ENCODE results near the gene ALKBH8. TPM values are rescaled to one million over a fixed set of nuclear protein-coding genes. Genes with fewer than 3 reads are reported as not detected.

Gene ALKBH8
- total RNA-seq, 4 donors from 2014 or later, result 5.6 to 14.5 (median 9.2) TPM

- TF ChIP-seq CTCF (IDR thresholded peaks at IDR 0.05) (no peak), POLR2A (IDR thresholded peaks at IDR 0.05) (no peak)
- DNase-seq (ENCODE audit: low spot score in 2 of 2), result no peak
- H3K4me3 ChIP-seq (ENCODE audit: low read depth, poor library complexity, severe bottlenecking), result no peak overlapping the region
- intact Hi-C loops (cut with DNase I; ENCODE audit: low total_unique reads), result no loop called here
- 84 to 89% methylated on average over 9 of the region's 9 CpGs for WGBS, 2 donors
Observed at GRCh38 chr11:107605061-107606006, 39.8 kb upstream of the ALKBH8 start.

- intact Hi-C loops (cut with DNase I; ENCODE audit: low total_unique reads), result loop anchor here (10.0 kb wide), 1 partner anchor 76 kb away; no protein-coding TSS in a partner anchor
- no peak for DNase-seq (ENCODE audit: low spot score in 2 of 2)
- WGBS, 2 donors, result 59 to 66% methylated on average over 6 of the region's 6 CpGs
- TF ChIP-seq POLR2A (IDR thresholded peaks at IDR 0.05) (no peak), CTCF (IDR thresholded peaks at IDR 0.05) (no peak)
- no peak overlapping the region for H3K4me3 ChIP-seq (ENCODE audit: low read depth, poor library complexity, severe bottlenecking)
Observed at GRCh38 chr11:107598225-107599139, 32.9 kb upstream of the ALKBH8 start.

- TF ChIP-seq POLR2A (IDR thresholded peaks at IDR 0.05) (no peak), CTCF (IDR thresholded peaks at IDR 0.05) (no peak)
- H3K4me3 ChIP-seq (ENCODE audit: low read depth, poor library complexity, severe bottlenecking), result no peak overlapping the region
- intact Hi-C loops (cut with DNase I; ENCODE audit: low total_unique reads), result loop anchor here (10.0 kb wide), 1 partner anchor 80 kb away; no protein-coding TSS in a partner anchor
- DNase-seq (ENCODE audit: low spot score in 2 of 2), result no peak
- WGBS, 2 donors, result 51 to 66% methylated on average over 2 of the region's 2 CpGs
Observed at GRCh38 chr11:107594736-107595135, 29.2 kb upstream of the ALKBH8 start.

GRCh38 chr11:107593951-107594350, 28.4 kb upstream of the ALKBH8 start:
- WGBS, 2 donors, result 40 to 46% methylated on average over 4 of the region's 4 CpGs
- no peak overlapping the region for H3K4me3 ChIP-seq (ENCODE audit: low read depth, poor library complexity, severe bottlenecking)
- DNase-seq (ENCODE audit: low spot score in 2 of 2), result no peak
- intact Hi-C loops (cut with DNase I; ENCODE audit: low total_unique reads), result loop anchor here (10.0 kb wide), 1 partner anchor 81 kb away; no protein-coding TSS in a partner anchor
- no peak for TF ChIP-seq CTCF (IDR thresholded peaks at IDR 0.05)
- no peak for TF ChIP-seq POLR2A (IDR thresholded peaks at IDR 0.05)

GRCh38 chr11:107592813-107593212, 27.3 kb upstream of the ALKBH8 start:
- intact Hi-C loops (cut with DNase I; ENCODE audit: low total_unique reads), result loop anchor here (10.0 kb wide), 1 partner anchor 82 kb away; no protein-coding TSS in a partner anchor
- no peak overlapping the region for H3K4me3 ChIP-seq (ENCODE audit: low read depth, poor library complexity, severe bottlenecking)
- 22 to 30% methylated on average over 5 of the region's 5 CpGs for whole genome bisulfite sequencing, 2 donors
- TF ChIP-seq CTCF (IDR thresholded peaks at IDR 0.05) (no peak), POLR2A (IDR thresholded peaks at IDR 0.05) (no peak)
- no peak for DNase-seq (ENCODE audit: low spot score in 2 of 2)
